Epithelial cell of proximal tubule (primary cell): ENCODE data around the gene PTGFRN. TPM values are rescaled to one million over a fixed set of nuclear protein-coding genes. Genes with fewer than 3 reads are reported as not detected.

Experiments
- DNase-seq: peaks from one replicate; pipeline ENCODE4 v3.0.0-alpha.2; 2011; ENCODE audit warnings: low read depth
- H3K4me3 ChIP-seq: 2 replicates; pipeline ENCODE4 v1.5.1; 2011; ENCODE audit warnings: low read depth, mild to moderate bottlenecking, low read length
- CTCF ChIP-seq: conservative IDR thresholded peaks from 2 replicates; pipeline ENCODE4 v1.5.1; 2012; ENCODE audit warnings: low read depth, mild to moderate bottlenecking, low read length
- total RNA-seq: library from RNA; depleted of rRNA; stranded (reverse); fragments of >200 nt; gene quantifications from 2 replicates; pipeline ENCODE4 v1.2.3, GENCODE V29; 2015

The PTGFRN gene
- total RNA-seq, 1 donor from 2014 or later = 86.3 TPM

- no peak overlapping the region for H3K4me3 ChIP-seq
- no peak for TF ChIP-seq CTCF
- DNase-seq = no peak
Observed at GRCh38 chr1:116904791-116905320, 4.9 kb upstream of the PTGFRN start.

- H3K4me3 ChIP-seq = no peak overlapping the region
- DNase-seq = no peak
- no peak for TF ChIP-seq CTCF
Observed at GRCh38 chr1:116906812-116907211, 2.9 kb upstream of the PTGFRN start.

- H3K4me3 ChIP-seq = no peak overlapping the region
- TF ChIP-seq CTCF = no peak
- DNase-seq = no peak
Observed at GRCh38 chr1:116907351-116907750, 2.4 kb upstream of the PTGFRN start.

GRCh38 chr1:116908266-116908665, 1.4 kb upstream of the PTGFRN start:
- no peak for DNase-seq
- TF ChIP-seq CTCF = no peak
- no peak overlapping the region for H3K4me3 ChIP-seq

- no peak for DNase-seq
- TF ChIP-seq CTCF = no peak
- peak overlapping the region; percentile 76 for H3K4me3 ChIP-seq
Observed at GRCh38 chr1:116908820-116909511, 750 bp upstream of the PTGFRN start.

- no peak for DNase-seq
- peak overlapping the region; percentile 76 for H3K4me3 ChIP-seq
- no peak for TF ChIP-seq CTCF
Observed at GRCh38 chr1:116910379-116911187, 867 bp downstream of the PTGFRN start.

- H3K4me3 ChIP-seq = peak overlapping the region; percentile 76
- no peak for DNase-seq
- TF ChIP-seq CTCF = no peak
Observed at GRCh38 chr1:116911188-116911553, 1.5 kb downstream of the PTGFRN start.
